HG03558 (cell line): ENCODE results near the gene B4GALNT3.

Experiments
- ATAC-seq: cut with Tn5 transposase; IDR thresholded peaks from one replicate; pipeline ENCODE4 v1.9.1; 2021; ENCODE audit warnings: moderate number of reproducible peaks; ENCODE audit not compliant: unreplicated experiment; ENCODE audit errors: extremely low read depth

B4GALNT3 gene

GRCh38 chr12:466762-467161 is 7.0 kb downstream of the B4GALNT3 start:
- ATAC-seq = no peak

GRCh38 chr12:467591-467990 is 7.9 kb downstream of the B4GALNT3 start:
- ATAC-seq = no peak

GRCh38 chr12:468671-469389 is 9.1 kb downstream of the B4GALNT3 start:
- no peak for ATAC-seq

- no peak for ATAC-seq
Observed at GRCh38 chr12:470133-470532, 10.4 kb downstream of the B4GALNT3 start.

- ATAC-seq = no peak
Observed at GRCh38 chr12:473198-473597, 13.5 kb downstream of the B4GALNT3 start.

GRCh38 chr12:473863-474577 is 14.3 kb downstream of the B4GALNT3 start:
- no peak for ATAC-seq

GRCh38 chr12:475286-475685 is 15.5 kb downstream of the B4GALNT3 start:
- no peak for ATAC-seq

- no peak for ATAC-seq
Observed at GRCh38 chr12:479161-479560, 19.4 kb downstream of the B4GALNT3 start.

GRCh38 chr12:480831-481816 is 21.4 kb downstream of the B4GALNT3 start:
- no peak for ATAC-seq

- no peak for ATAC-seq
Observed at GRCh38 chr12:482061-482460, 22.3 kb downstream of the B4GALNT3 start.

GRCh38 chr12:484096-484495 is 24.4 kb downstream of the B4GALNT3 start:
- ATAC-seq = no peak

GRCh38 chr12:490260-490659 is 30.5 kb downstream of the B4GALNT3 start:
- no peak for ATAC-seq

GRCh38 chr12:495466-495865 is 35.7 kb downstream of the B4GALNT3 start:
- no peak for ATAC-seq

GRCh38 chr12:496736-497135 is 37.0 kb downstream of the B4GALNT3 start:
- ATAC-seq = no peak

GRCh38 chr12:497501-498160 is 37.9 kb downstream of the B4GALNT3 start:
- ATAC-seq = no peak

GRCh38 chr12:499837-500458 is 40.2 kb downstream of the B4GALNT3 start:
- no peak for ATAC-seq

- no peak for ATAC-seq
Observed at GRCh38 chr12:501722-502447, 42.1 kb downstream of the B4GALNT3 start.

- no peak for ATAC-seq
Observed at GRCh38 chr12:503111-503761, 43.5 kb downstream of the B4GALNT3 start.

- no peak for ATAC-seq
Observed at GRCh38 chr12:505221-505620, 45.5 kb downstream of the B4GALNT3 start.
